ENCODE measurements around the gene WDR18. TPM values are rescaled to one million over a fixed set of nuclear protein-coding genes. Genes with fewer than 3 reads are reported as not detected.

The WDR18 gene
- total RNA-seq, 1 experiment from 2014 or later, result 197 TPM

- no peak for DNase-seq (ENCODE audit: low read depth)
Measured at GRCh38 chr19:991174-991931, 7.2 kb downstream of the WDR18 start.

DNA sequence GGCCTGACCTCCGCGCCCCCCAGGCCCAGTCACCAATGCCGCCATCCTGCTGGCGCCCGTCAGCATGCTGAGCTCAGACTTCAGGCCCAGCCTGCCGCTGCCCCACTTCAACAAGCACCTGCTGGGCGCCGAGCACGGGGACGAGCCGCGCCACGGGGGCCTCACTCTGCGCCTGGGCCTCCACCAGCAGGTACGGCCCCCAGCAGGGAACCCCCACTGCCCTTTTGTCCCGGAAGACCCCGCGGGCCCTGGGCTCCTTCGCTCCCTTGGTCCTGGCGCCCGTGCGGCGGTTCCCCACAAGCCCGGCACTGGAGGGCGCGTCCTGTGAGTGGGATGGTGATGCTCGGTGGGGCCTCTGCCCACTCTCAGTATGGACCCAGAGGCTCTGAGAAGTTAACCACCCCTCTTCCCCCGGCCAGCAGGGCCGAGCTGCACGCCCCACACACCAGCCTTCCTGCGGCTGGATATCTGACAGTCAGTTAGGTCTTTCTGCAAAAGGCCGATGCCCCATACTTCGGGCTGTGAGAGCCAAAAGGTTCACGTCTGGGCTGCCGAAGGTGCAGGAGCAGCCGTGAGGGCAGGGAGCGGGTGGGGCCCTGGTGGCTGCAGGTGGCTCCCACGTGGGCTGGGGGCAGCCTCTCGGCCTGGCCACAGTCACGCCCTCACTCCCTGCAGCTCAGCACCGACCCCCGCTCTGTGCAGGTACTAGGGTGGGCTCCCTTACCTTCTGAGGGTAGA, 8.0 kb downstream of the WDR18 start:
- no peak for DNase-seq (ENCODE audit: low read depth)

GRCh38 chr19:992670-993055, 8.5 kb downstream of the WDR18 start:
- no peak for DNase-seq (ENCODE audit: low read depth)

- no peak for DNase-seq (ENCODE audit: low read depth)
Measured at GRCh38 chr19:993361-993830, 9.3 kb downstream of the WDR18 start.

- no peak for DNase-seq (ENCODE audit: low read depth)
Measured at GRCh38 chr19:993831-994393, 9.8 kb downstream of the WDR18 start.

DNA sequence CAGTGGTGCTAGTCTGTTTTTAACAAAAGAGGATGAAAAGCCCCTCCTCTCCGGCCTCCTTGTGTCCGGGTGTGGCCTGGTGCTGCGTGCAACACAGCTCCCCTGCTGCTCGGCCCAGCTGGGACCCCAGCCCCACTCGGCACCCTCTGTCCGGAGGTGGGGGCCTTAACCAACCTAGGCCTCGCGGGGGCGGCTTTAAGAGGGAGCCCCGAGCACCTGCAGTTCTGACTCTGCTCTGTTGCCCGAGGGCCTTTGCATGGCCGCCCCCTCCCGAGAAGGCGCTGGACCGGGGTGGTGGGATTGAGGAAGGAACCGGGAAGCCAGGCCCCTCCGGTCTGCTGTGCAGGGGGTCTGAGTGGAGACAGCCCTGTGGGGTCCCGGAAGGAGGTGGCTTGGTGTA, 10.4 kb downstream of the WDR18 start:
- no peak for DNase-seq (ENCODE audit: low read depth)

- DNase-seq (ENCODE audit: low read depth), result no peak
Measured at GRCh38 chr19:995051-995827, 11.1 kb downstream of the WDR18 start.

DNA sequence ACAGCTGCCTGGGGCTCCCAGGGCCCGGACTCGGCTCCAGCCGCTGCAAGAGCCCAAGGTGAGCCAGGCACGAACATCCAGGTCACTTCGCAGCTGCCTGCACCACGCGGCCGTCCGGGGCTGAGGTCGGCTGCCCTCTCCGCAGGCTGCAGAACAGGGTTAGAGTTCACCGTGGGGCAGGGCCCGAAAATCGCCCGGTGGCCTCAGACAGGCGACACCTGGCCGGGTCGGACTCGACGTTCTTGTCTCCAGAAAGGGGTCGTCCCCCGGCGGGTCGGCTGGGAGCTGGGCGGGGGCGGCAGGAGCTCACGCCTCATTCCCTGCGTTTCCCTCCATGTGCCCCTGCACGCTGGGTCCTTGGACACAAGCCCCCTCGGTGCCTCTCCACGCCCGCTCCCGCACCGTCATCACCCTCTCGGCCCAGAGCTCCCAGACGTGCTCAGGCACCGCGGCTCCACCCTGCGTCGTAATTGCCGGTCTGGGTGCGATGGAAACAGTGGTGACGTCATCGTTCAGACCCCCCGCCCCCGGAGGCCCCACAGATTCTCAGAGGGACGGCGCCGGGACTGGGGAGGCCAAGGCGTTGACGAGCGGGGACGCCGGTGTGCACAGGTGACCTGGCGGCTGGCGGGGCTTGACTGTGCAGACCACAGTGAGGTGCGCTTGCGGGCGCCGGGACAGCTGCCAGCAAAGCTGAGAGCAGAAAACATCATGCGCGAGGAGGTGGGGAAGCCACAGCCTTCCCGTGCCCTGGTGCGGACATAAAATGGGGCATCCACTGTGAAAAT, 12.1 kb downstream of the WDR18 start:
- DNase-seq (ENCODE audit: low read depth), result no peak

GRCh38 chr19:998064-998463, 13.9 kb downstream of the WDR18 start:
- DNase-seq (ENCODE audit: low read depth), result no peak

DNA sequence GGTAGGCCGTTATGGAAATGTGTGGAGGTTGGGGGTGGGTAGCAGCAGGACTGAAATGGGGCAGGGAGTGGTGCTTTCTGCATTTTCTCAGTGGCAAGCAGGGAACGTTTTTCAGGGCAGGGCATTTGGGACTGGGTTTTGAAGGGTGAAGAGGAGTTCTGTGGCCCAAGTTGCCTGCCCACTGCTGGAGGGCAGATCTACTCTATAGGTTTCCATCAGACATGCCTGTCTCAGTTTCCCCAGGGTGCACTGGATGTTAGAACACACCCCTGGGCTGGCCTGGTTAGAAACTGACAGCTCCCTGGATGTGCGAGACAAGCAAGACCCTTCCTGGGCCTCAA, 15.2 kb downstream of the WDR18 start:
- DNase-seq (ENCODE audit: low read depth), result no peak

GRCh38 chr19:1000095-1000494, 15.9 kb downstream of the WDR18 start, which contains the start of gene GRIN3B:
TSS of gene GRIN3B (plus strand) at chr19:1000419. CDS start at chr19:1000438, 19 bp downstream.
- DNase-seq (ENCODE audit: low read depth), result peak; percentile 50

- no peak for DNase-seq (ENCODE audit: low read depth)
Measured at GRCh38 chr19:1000591-1001537, 16.7 kb downstream of the WDR18 start.

GRCh38 chr19:1001538-1002166, 17.5 kb downstream of the WDR18 start:
- peak; percentile 24 for DNase-seq (ENCODE audit: low read depth)

GRCh38 chr19:1002600-1002999, 18.5 kb downstream of the WDR18 start:
- no peak for DNase-seq (ENCODE audit: low read depth)

- no peak for DNase-seq (ENCODE audit: low read depth)
Measured at GRCh38 chr19:1003283-1003682, 19.1 kb downstream of the WDR18 start.

DNA sequence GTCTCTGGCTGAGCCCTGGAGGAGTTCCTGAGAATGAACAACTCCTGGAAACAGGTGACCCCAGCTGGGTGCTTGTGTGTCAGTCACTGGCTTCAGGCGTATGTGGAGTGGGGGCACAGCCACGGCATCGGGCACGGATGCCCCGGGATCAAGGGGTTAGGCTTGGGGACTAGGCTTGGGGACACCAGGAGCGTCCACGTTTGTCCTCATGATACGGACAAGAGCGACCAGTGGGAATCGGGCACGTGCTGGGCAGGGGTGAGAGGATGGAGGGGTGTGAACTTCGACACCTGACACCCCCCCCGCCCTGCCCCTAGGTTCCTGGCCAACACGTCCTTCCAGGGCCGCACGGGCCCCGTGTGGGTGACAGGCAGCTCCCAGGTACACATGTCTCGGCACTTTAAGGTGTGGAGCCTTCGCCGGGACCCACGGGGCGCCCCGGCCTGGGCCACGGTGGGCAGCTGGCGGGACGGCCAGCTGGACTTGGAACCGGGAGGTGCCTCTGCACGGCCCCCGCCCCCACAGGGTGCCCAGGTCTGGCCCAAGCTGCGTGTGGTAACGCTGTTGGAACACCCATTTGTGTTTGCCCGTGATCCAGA, 20.2 kb downstream of the WDR18 start:
- DNase-seq (ENCODE audit: low read depth), result no peak

- DNase-seq (ENCODE audit: low read depth), result no peak
Measured at GRCh38 chr19:1004803-1005664, 20.9 kb downstream of the WDR18 start.

Measured in HT1080 (cell line).